NCI-H510A (cell line): ENCODE data around the gene CYP2S1.
"Not testable (repeated sequence)": the region's sequence is repeated elsewhere in the genome, so short reads cannot be mapped to it uniquely, and the experiment has no call there.

ENCODE experiments used
- DNase-seq: peaks from one replicate; lab custom pipeline; 2025; lab: John Stamatoyannopoulos, UW

Gene CYP2S1

DNA sequence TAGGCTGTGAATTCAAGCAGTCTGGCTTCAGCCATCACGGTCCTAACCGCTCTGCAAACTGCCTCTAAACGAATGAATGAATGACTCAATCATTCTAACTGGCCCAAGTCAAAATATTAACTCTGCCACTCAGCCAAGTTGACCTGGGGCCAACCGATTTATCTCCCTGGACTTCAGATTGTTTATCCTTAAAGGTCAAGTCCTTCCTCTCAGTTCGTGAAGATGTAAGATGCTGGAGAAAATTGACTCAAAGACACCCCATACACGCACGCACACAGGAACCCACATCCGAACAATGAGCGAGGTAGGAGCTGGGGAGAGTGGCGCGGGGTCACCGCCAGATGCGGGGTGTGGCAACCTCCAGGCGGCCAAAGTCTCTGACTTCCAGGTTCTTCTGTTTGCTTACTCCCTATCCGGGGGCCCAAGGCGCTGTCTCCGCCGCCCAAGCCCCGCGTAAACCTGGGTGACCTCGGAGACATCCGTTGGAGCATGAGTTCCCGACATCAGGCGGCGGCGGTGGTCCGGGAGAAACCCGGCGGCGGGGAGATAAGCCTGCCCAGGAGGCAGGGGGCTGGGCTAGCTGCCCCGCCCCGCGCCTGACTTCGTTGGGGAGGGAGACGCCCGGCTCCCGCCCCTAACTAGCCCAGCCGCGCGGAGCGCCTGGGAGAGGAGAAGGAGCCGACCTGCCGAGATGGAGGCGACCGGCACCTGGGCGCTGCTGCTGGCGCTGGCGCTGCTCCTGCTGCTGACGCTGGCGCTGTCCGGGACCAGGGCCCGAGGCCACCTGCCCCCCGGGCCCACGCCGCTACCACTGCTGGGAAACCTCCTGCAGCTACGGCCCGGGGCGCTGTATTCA, at the start of gene CYP2S1:
CYP2S1 (plus strand) TSS at position 646 of the 856 bp plus-strand sequence; CDS start at position 692, 46 bp downstream.
- DNase-seq = no peak

DNA sequence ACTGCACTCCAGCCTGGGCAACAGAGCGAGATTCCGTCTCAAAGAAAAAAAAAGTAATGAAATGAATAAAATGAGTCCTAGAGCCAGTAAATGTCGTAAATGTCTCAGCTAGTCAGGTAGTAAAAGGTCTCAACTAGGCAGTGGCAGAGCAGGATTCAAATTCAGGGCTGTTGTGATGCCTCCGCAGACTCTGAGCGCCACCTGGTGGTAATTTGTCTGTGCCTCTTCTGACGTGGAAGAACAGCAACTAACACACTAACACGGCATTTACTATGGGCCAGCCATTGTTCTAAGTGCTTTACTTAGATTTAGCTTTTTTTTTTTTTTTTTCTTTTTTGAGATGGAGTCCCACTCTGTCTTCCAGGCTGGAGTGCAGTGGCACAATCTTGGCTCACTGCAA, 48.6 kb upstream of the CYP2S1 start:
- DNase-seq = no peak

DNA sequence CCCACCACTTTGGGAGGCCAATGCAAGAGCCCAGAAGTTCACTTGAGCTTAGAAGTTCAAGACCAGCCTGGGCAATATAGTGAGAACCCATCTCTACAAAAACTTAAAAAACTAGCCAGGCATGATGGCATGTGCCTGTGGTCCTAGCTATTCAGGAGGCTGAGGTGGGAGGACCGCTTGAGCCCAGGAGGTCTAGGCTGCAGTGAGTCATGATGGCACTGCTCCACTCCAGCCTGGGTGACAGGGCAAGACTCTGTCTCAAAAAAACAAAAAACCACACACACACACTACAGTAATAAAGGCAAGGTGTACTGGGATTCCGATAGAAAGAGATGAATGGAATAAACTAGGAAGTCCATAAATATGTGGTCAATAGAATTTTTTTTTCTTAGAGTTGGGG, 43.2 kb upstream of the CYP2S1 start:
- DNase-seq = no peak

DNA sequence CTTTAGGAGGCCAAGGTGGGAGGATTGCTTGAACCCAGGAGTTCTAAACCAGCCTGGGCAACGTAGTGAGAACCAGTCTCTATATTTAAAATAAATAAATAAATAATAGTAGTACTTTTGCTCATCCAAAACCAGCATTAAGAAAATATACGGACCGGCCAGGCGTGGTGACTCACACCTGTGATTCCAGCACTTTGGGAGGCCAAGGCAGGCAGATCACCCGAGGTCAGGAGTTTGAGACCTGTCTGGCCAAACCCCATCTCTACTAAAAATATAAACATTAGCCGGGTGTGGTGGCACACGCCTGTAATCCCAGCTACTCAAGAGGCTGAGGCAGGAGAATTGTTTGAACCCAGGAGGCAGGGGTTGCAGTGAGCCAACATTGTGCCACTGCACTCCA, 42.0 kb upstream of the CYP2S1 start:
- DNase-seq = not testable (repeated sequence)

- DNase-seq = no peak
Measured at GRCh38 chr19:41154060-41154459, 39.0 kb upstream of the CYP2S1 start.

DNA sequence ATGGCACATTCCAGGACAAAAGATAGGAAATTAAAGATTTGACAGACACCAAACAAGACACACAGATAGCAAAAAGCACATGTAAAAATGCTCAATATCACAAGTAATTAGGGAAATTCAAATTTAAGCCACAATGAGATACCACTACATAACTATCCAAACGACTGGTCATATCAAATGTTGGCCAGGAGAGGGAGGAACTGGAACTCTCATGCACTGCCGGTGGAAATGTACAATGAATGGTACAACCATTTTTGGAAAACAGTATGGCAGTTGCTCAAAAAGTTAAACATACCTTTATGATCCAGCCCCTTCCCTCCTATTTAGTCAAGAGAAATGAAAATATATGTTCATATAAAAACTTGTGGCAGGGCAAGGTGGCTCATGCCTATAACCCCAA, 36.8 kb upstream of the CYP2S1 start:
- no peak for DNase-seq

- no peak for DNase-seq
Measured at GRCh38 chr19:41159881-41160280, 33.1 kb upstream of the CYP2S1 start.

DNA sequence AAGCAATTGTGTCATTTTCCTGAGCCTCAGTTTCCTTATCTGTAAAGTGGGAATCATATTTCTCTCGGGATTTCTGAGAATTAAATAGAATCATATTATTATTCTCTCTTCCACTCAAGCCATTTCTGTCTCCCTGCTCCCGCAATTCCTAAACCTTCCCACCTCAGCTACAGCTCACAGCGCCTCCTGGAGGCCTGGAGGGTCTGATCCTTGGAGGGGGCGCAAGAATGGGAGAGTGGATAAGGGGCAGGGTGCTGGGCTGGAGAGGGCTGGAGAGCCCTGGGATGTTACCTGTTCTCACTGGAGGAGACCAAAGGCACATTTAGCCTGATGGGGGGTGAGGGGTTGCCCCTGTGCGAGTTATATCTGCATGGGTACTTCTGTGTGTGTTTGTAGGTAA, 31.1 kb upstream of the CYP2S1 start:
- DNase-seq = no peak

GRCh38 chr19:41166944-41167804, 25.8 kb upstream of the CYP2S1 start:
- no peak for DNase-seq

- no peak for DNase-seq
Measured at GRCh38 chr19:41172297-41173164, 20.5 kb upstream of the CYP2S1 start.

GRCh38 chr19:41174297-41174928, 18.6 kb upstream of the CYP2S1 start:
- no peak for DNase-seq

- DNase-seq = no peak
Measured at GRCh38 chr19:41175801-41176777, 16.9 kb upstream of the CYP2S1 start.

GRCh38 chr19:41180173-41180572, 12.8 kb upstream of the CYP2S1 start:
- DNase-seq = not testable (repeated sequence)

DNA sequence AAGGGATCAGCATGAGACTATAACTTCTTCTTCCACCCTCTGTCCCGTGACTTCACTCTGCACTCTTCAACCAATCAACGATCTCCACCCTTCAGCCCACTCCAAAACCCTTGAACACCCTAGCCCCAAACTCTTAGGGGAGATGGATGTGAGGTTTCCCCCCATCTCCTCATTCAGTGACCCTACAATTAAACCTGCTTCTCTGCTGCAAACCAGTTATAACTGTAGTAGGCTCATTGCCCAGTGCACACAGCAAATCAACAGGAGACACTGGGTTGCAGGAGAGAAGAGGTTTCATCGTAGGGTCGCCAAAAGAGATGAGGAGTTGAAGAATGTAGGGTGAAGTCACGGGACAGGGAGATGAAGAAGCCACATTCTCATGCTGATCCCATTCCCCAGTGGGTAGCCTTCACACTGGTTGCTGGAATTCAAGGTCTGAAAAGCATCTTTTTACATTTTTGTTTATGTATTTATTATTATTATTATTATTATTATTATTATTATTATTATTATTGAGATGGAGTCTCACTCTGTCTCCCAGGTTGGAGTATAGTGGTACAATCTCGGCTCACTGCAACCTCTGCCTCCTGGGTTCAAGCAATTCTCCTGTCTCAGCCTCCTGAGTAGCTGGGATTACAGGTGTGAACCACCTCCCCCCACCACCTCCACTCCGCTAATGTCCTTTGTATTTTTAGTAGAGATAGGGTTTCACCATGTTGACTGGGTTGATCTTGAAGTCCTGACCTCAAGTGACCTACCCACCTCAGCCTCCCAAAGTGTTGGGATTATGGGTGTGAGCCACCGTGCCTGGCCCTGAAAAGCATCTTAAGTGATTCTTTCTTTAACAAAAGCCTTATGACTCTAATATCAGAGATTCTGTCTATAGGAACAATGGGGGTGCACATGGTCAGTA, 5.8 kb upstream of the CYP2S1 start:
- DNase-seq = no peak

DNA sequence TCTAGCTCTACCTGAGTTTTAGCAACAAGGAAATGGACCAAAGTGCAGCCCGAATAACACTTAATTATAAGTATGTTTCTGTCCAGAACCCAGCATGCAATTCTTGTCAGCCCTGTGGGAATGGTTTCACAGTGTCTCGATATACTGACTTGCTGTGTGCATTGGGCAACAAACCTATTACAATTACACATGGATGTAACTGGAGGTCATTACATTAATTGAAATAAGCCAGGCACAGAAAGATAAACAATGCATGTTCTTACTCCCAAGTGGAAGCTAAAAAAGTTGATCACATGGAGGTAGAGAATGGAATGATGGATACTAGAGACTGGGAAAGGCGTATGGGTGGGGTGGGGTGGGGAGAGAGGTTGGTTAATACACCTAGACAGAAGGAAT, 5.1 kb upstream of the CYP2S1 start:
- no peak for DNase-seq

- DNase-seq = no peak
Measured at GRCh38 chr19:41189425-41190065, 3.5 kb upstream of the CYP2S1 start.

- no peak for DNase-seq
Measured at GRCh38 chr19:41193430-41194156, 574 bp downstream of the CYP2S1 start.

GRCh38 chr19:41194157-41194552, 1.1 kb downstream of the CYP2S1 start:
- DNase-seq = no peak
